GM12878 (cell line): ENCODE data around the gene ZBED2. TPM values are rescaled to one million over a fixed set of nuclear protein-coding genes. Genes with fewer than 3 reads are reported as not detected.

Experiments
- ATAC-seq: fragments of 200-7000 bp; cut with Tn5 transposase; 3 replicates; pipeline ENCODE4 v1.9.1; 2020; ENCODE audit warnings: mild to moderate bottlenecking, moderate library complexity
- BruUV-seq: library from RNA; stranded (reverse); fragments of 400-500 nt; replicated peaks from 2 replicates; lab custom pipeline; 2021; lab: Mats Ljungman, UMichigan
- CTCF ChIA-PET: fragments of 300-600 bp; sonication (Branson Sonifier 250); formaldehyde crosslinking; extraction: SDS; loops from one replicate; lab custom pipeline; 2021; ENCODE audit warnings: inconsistent platforms; lab: Yijun Ruan, JAX
- POLR2A ChIA-PET: fragments of 350-600 bp; formaldehyde crosslinking; extraction: SDS; loops from one replicate; lab custom pipeline; 2021; ENCODE audit warnings: inconsistent platforms; lab: Charles Lee
- RAD21 ChIA-PET: fragments of 300-600 bp; sonication (Branson Sonifier 250); formaldehyde crosslinking; loops from one replicate; lab custom pipeline; 2023; ENCODE audit warnings: antibody characterized with exemption; ENCODE audit not compliant: unreplicated experiment; lab: Charles Lee
- SMC1A ChIA-PET: fragments of 300-600 bp; sonication (Branson Sonifier 250); formaldehyde crosslinking; loops from one replicate; lab custom pipeline; 2023; ENCODE audit not compliant: unreplicated experiment, uncharacterized antibody; lab: Charles Lee
- DNase-seq: peaks from one replicate; pipeline ENCODE4 v3.0.0-alpha.2; 2011; ENCODE audit warnings: low read depth, low spot score
- FAIRE-seq: peaks from 3 replicates; lab custom pipeline; 2011; peaks lifted over from hg19 to GRCh38; lab: Jason Lieb, UNC
- H2AFZ ChIP-seq: 2 replicates; pipeline ENCODE4 v1.6.0; 2011; ENCODE audit warnings: low read depth, low read length, control low read depth; ENCODE audit not compliant: control insufficient read depth
- H3K27ac ChIP-seq: 2 replicates; pipeline ENCODE4 v1.5.1; 2011; ENCODE audit warnings: control low read depth; ENCODE audit not compliant: control insufficient read depth, insufficient read depth
- H3K27me3 ChIP-seq, 2 experiments: replicated peaks in 1 of 2; 2 replicates each; pipeline versions ENCODE4 v1.6.0 to v1.6.1; 2011; ENCODE audit warnings: low read length in 1 of 2; ENCODE audit not compliant: control insufficient read depth in 2 of 2, insufficient read depth in 2 of 2
- H3K36me3 ChIP-seq, 2 experiments: 2 replicates each; pipeline ENCODE4 v1.5.1; 2011; ENCODE audit warnings: low read length in 1 of 2; ENCODE audit not compliant: control insufficient read depth in 2 of 2, insufficient read depth in 2 of 2
- H3K4me1 ChIP-seq: 2 replicates; pipeline ENCODE4 v1.6.1; 2011; ENCODE audit warnings: mild to moderate bottlenecking, low read length, moderate library complexity, mixed read lengths; ENCODE audit not compliant: control insufficient read depth, insufficient read depth
- H3K4me2 ChIP-seq: 2 replicates; pipeline ENCODE4 v1.6.0; 2011; ENCODE audit warnings: control low read depth; ENCODE audit not compliant: control insufficient read depth, insufficient read depth
- H3K4me3 ChIP-seq: fragments of 200-600 bp; sonication (generic); 2 replicates; pipeline ENCODE4 v1.5.1; 2016
- H3K79me2 ChIP-seq: 2 replicates; pipeline ENCODE4 v1.6.0; 2011; ENCODE audit warnings: low read length; ENCODE audit not compliant: control insufficient read depth, insufficient read depth
- H3K9ac ChIP-seq: 2 replicates; pipeline ENCODE4 v1.8.0; 2011; ENCODE audit warnings: low read length, control low read depth, mixed read lengths; ENCODE audit not compliant: control insufficient read depth, insufficient read depth
- H3K9me3 ChIP-seq: replicated peaks from 3 replicates; pipeline ENCODE4 v1.5.1; 2011; ENCODE audit warnings: mild to moderate bottlenecking, low read length; ENCODE audit not compliant: control insufficient read depth, insufficient read depth
- H4K20me1 ChIP-seq: 2 replicates; pipeline ENCODE4 v1.6.0; 2011; ENCODE audit not compliant: control insufficient read depth, insufficient read depth
- BCL11A ChIP-seq: IDR thresholded peaks from 2 replicates; pipeline ENCODE4 v1.6.1; 2011; ENCODE audit warnings: low read depth, low read length
- CUX1 ChIP-seq: IDR thresholded peaks from 2 replicates; pipeline ENCODE4 v1.6.1; 2012; ENCODE audit warnings: improper control_type of control experiment, low read depth, low read length; ENCODE audit not compliant: insufficient replicate concordance
- HDGF ChIP-seq: fragments of 450-650 bp; IDR thresholded peaks from 2 replicates; pipeline ENCODE4 v1.6.1; 2016; ENCODE audit warnings: antibody characterized with exemption
- KAT2A ChIP-seq: conservative IDR thresholded peaks from 2 replicates; pipeline ENCODE4 v1.6.1; 2011; ENCODE audit warnings: low read depth, low read length; ENCODE audit not compliant: control insufficient read depth
- KDM1A ChIP-seq: fragments of 200-600 bp; sonication (generic); IDR thresholded peaks from 2 replicates; pipeline ENCODE4 v1.6.1; 2016; ENCODE audit warnings: borderline replicate concordance
- PRDM15 ChIP-seq: fragments of 450-650 bp; formaldehyde crosslinking; IDR thresholded peaks from 2 replicates; pipeline ENCODE4 v1.4.0; 2020; ENCODE audit warnings: mild to moderate bottlenecking, moderate library complexity
- RELA ChIP-seq: fragments of 450-650 bp; IDR thresholded peaks from 2 replicates; pipeline ENCODE4 v1.8.0; 2014; ENCODE audit warnings: borderline replicate concordance; ENCODE audit not compliant: partially characterized antibody
- SUPT20H ChIP-seq: IDR thresholded peaks from 2 replicates; pipeline ENCODE4 v1.6.1; 2011; ENCODE audit warnings: low read depth, mild to moderate bottlenecking, low read length, moderate library complexity, borderline replicate concordance; ENCODE audit not compliant: control insufficient read depth
- ZNF207 ChIP-seq: fragments of 450-650 bp; IDR thresholded peaks from 2 replicates; pipeline ENCODE4 v1.6.1; 2014; ENCODE audit warnings: antibody characterized with exemption, mild to moderate bottlenecking, borderline replicate concordance
- WGBS: methylation state at CpG from one replicate; pipeline ENCODE4 v1.1.6; 2016; ENCODE audit warnings: low lambda C conversion rate; ENCODE audit not compliant: insufficient replicate concordance, insufficient coverage; ENCODE audit errors: missing lambda C conversion rate; 5-methylcytosine and 5-hydroxymethylcytosine counted together
- in situ Hi-C: fragments of 300-500 bp; cut with MboI; formaldehyde crosslinking; loops from 9 replicates; pipeline ENCODE4 v1.14.3; 2018; ENCODE audit warnings: mixed read lengths
- intact Hi-C: fragments of 100-400 bp; cut with micrococcal nuclease; formaldehyde crosslinking; loops from one replicate; pipeline ENCODE4 v1.14.2; 2022; ENCODE audit not compliant: unreplicated experiment
- polyA plus RNA-seq, 11 experiments: library from polyadenylated mRNA; depleted of rRNA in 4 of 11; unstranded in 6 of 11; stranded (reverse) in 5 of 11; fragments of >200 nt; fragmentation: Nextera tagmentation in 4 of 11; fragmentation: Illumina TruSeq in 1 of 11; extraction: Ambion mirVana in 4 of 11; extraction: Trizol in 1 of 11; gene quantifications; 1 replicate in 1 of 11; 2 replicates in 10 of 11; pipeline versions ENCODE4 v1.2.1 to v1.2.3, GENCODE V29; 2011 to 2016; ENCODE audit warnings: inconsistent platforms in 2 of 11, missing spikeins in 2 of 11, low read depth in 1 of 11
- total RNA-seq, 4 experiments: library from RNA; depleted of rRNA in 3 of 4; stranded (reverse); fragments of >200 nt in 3 of 4; fragmentation: Illumina TruSeq in 1 of 4; extraction: Trizol in 1 of 4; gene quantifications; 2 replicates each; pipeline versions ENCODE4 v1.2.1 to v1.2.3, GENCODE V29; 2013 to 2021
- TF ChIP-seq, protein P1 (sequence below): fragments of 450-650 bp; conservative IDR thresholded peaks from 2 replicates; pipeline ENCODE4 v1.6.1; 2017; ENCODE audit warnings: mild to moderate bottlenecking, moderate library complexity
- TF ChIP-seq, protein P2 (sequence below): IDR thresholded peaks from 2 replicates; pipeline ENCODE4 v1.6.1; 2012; ENCODE audit warnings: low read depth, low read length, improper control_type of control experiment

ZBED2 gene
- total and polyA plus RNA-seq, 10 of the 15 experiments (the other 5 are each of a cell fraction or from before 2014, with no cell fraction given), result 0.02 to 0.24 (median 0.08) TPM; not detected in 3

DNA sequence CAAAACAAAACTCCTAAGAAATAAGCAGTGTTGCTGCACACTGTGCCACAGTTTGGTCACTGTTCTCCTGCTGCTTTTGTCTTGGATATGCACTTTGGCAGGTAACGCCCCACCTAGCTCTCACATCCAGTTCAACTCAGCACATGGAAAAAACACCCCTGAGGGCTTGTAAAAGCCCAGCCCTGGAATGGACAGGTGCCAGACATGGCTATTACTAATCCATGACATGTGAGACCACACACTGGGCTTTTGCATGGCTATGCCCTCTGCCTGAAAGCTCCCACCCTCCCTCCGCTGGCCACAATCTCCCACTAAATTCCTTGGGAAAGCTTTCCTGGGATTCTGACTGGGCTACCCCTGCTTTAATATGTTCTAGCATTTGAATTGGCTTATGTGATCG, 24.7 kb upstream of the ZBED2 start:
- Histone ChIP-seq H3K4me2 (no peak overlapping the region), H3K9ac (no peak overlapping the region), H3K36me3 (no peaks in the 10 kb centered on the region), H3K4me1 (no peaks in the 10 kb centered on the region), H3K9me3 (no peaks in the 10 kb centered on the region), H2AFZ (no peak overlapping the region), H3K27ac (no peak overlapping the region), H3K4me3 (no peak overlapping the region), H3K27me3 (no peaks in the 10 kb centered on the region; a peak in 1 of 4 replicates), H3K79me2 (no peaks in the 10 kb centered on the region), H4K20me1 (no peaks in the 10 kb centered on the region)
- intact Hi-C loops, result no loop called here
- ChIA-PET POLR2A (interaction anchor here (1.2 kb wide), 1 partner anchor 9 kb away, joined by 3 read pairs; no protein-coding TSS in a partner anchor), SMC1A (interaction anchor here (1.5 kb wide), 2 partner anchors 10 to 26 kb away, joined by 4 to 5 read pairs; no protein-coding TSS in a partner anchor), CTCF (interaction anchor here (0.9 to 4.9 kb wide), 5 partner anchors 16 to 77 kb away, joined by 3 to 61 read pairs (median 3); no protein-coding TSS in a partner anchor), RAD21 (interaction anchor here (1.0 to 5.0 kb wide), 4 partner anchors 25 to 48 kb away, joined by 3 to 30 read pairs (median 5); partner anchors contain the start of gene ZBED2)
- no TSS peak for BruUV-seq
- in situ Hi-C loops, result no loop called here
- DNase-seq (no peak), ATAC-seq (no peak), FAIRE-seq (no peak)
- WGBS, result 71% methylated on average over 3 of the region's 3 CpGs
- TF ChIP-seq, protein P1, sequence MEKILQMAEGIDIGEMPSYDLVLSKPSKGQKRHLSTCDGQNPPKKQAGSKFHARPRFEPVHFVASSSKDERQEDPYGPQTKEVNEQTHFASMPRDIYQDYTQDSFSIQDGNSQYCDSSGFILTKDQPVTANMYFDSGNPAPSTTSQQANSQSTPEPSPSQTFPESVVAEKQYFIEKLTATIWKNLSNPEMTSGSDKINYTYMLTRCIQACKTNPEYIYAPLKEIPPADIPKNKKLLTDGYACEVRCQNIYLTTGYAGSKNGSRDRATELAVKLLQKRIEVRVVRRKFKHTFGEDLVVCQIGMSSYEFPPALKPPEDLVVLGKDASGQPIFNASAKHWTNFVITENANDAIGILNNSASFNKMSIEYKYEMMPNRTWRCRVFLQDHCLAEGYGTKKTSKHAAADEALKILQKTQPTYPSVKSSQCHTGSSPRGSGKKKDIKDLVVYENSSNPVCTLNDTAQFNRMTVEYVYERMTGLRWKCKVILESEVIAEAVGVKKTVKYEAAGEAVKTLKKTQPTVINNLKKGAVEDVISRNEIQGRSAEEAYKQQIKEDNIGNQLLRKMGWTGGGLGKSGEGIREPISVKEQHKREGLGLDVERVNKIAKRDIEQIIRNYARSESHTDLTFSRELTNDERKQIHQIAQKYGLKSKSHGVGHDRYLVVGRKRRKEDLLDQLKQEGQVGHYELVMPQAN, result no peak
- TF ChIP-seq RELA (no peak), HDGF (no peak), KDM1A (no peak), BCL11A (no peak), SUPT20H (no peak), ZNF207 (no peak), KAT2A (no peak), CUX1 (no peak), PRDM15 (CRISPR knock-in tag) (no peak)
- TF ChIP-seq, protein P2, sequence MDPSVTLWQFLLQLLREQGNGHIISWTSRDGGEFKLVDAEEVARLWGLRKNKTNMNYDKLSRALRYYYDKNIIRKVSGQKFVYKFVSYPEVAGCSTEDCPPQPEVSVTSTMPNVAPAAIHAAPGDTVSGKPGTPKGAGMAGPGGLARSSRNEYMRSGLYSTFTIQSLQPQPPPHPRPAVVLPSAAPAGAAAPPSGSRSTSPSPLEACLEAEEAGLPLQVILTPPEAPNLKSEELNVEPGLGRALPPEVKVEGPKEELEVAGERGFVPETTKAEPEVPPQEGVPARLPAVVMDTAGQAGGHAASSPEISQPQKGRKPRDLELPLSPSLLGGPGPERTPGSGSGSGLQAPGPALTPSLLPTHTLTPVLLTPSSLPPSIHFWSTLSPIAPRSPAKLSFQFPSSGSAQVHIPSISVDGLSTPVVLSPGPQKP, result no peak
